HCT116 (cell line): Measurements from ENCODE around the gene TBC1D21. TPM values are rescaled to one million over a fixed set of nuclear protein-coding genes. Genes with fewer than 3 reads are reported as not detected.

Source experiments
- ATAC-seq: fragments of 200-7000 bp; cut with Tn5 transposase; 2 replicates; pipeline ENCODE4 v1.9.1; 2020; ENCODE audit warnings: mild to moderate bottlenecking, moderate library complexity
- BruUV-seq: library from RNA; stranded (reverse); fragments of 400-500 nt; replicated peaks from 2 replicates; lab custom pipeline; 2021; lab: Mats Ljungman, UMichigan
- CTCF ChIA-PET: fragments of 300-600 bp; sonication (Branson Sonifier 250); formaldehyde crosslinking; loops from one replicate; lab custom pipeline; 2021; ENCODE audit warnings: antibody characterized with exemption; lab: Charles Lee
- POLR2A ChIA-PET: fragments of 300-600, 350-600 bp; sonication (Branson Sonifier 250); formaldehyde crosslinking; loops from one replicate; lab custom pipeline; 2021; ENCODE audit warnings: antibody characterized with exemption; lab: Charles Lee
- RAD21 ChIA-PET, 2 experiments: fragments of 300-600 bp; sonication (Branson Sonifier 250); formaldehyde crosslinking; loops; one replicate each; lab custom pipeline; 2023; ENCODE audit warnings: low total read pairs in 2 of 2; ENCODE audit not compliant: uncharacterized antibody in 2 of 2, unreplicated experiment in 2 of 2, low non-redundant PET in 1 of 2; lab: Charles Lee
- DNase-seq: peaks from one replicate; pipeline ENCODE4 v3.0.0-alpha.2; 2010; ENCODE audit warnings: low read depth, low spot score
- H2AFZ ChIP-seq: fragments of 200-600 bp; shearing (Covaris generic), sonication (generic); 2 replicates; pipeline ENCODE4 v1.6.1; 2017; ENCODE audit warnings: low read depth, mixed run types, mixed read lengths, antibody characterized with exemption, low read length; ENCODE audit not compliant: poor library complexity, severe bottlenecking
- H3K27ac ChIP-seq: 2 replicates; pipeline ENCODE4 v1.5.1; 2012; ENCODE audit warnings: low read depth, low read length
- H3K27me3 ChIP-seq: fragments of 200-600 bp; sonication (generic); 2 replicates; pipeline ENCODE4 v1.6.1; 2016; ENCODE audit warnings: mixed run types, low read length, mixed read lengths; ENCODE audit not compliant: insufficient read depth
- H3K36me3 ChIP-seq, 2 experiments: fragments of 200-500 bp in 1 of 2; fragments of 200-600 bp in 1 of 2; sonication (Bioruptor generic) in 1 of 2; sonication (generic) in 1 of 2; 2 replicates each; pipeline versions ENCODE4 v1.5.1 to v1.6.1; 2014 to 2016; ENCODE audit warnings: low read length in 2 of 2, inconsistent platforms in 1 of 2, mixed read lengths in 1 of 2, mixed run types in 1 of 2; ENCODE audit not compliant: insufficient read depth in 2 of 2, control insufficient read depth in 1 of 2
- H3K4me1 ChIP-seq, 2 experiments: fragments of 200-600 bp in 1 of 2; sonication (generic) in 1 of 2; 2 replicates each; pipeline versions ENCODE4 v1.5.1 to v1.6.1; 2012 to 2017; ENCODE audit warnings: low read length in 2 of 2, inconsistent platforms in 1 of 2, mild to moderate bottlenecking in 1 of 2, mixed read lengths in 1 of 2, mixed run types in 1 of 2, moderate library complexity in 1 of 2; ENCODE audit not compliant: insufficient read depth in 2 of 2, control insufficient read depth in 1 of 2
- H3K4me2 ChIP-seq: fragments of 200-600 bp; sonication (generic); 2 replicates; pipeline ENCODE4 v1.6.1; 2017; ENCODE audit warnings: mixed run types, low read length, mixed read lengths
- H3K4me3 ChIP-seq, 2 experiments: fragments of 200-600 bp in 1 of 2; sonication (generic) in 1 of 2; replicated peaks in 1 of 2; 2 replicates each; pipeline ENCODE4 v1.5.1; 2011 to 2016; ENCODE audit warnings: low read length in 2 of 2, control low read depth in 1 of 2, low read depth in 1 of 2, mild to moderate bottlenecking in 1 of 2, mixed read lengths in 1 of 2, mixed run types in 1 of 2
- H3K79me2 ChIP-seq: fragments of 200-600 bp; sonication (generic); 2 replicates; pipeline ENCODE4 v1.6.1; 2017; ENCODE audit warnings: mild to moderate bottlenecking, mixed run types, low read length, moderate library complexity, mixed read lengths; ENCODE audit not compliant: insufficient read depth
- H3K9ac ChIP-seq: fragments of 200-600 bp; sonication (generic); 2 replicates; pipeline ENCODE4 v1.6.1; 2016; ENCODE audit warnings: low read length, mixed read lengths
- H3K9me2 ChIP-seq: fragments of 200-600 bp; sonication (generic), shearing (Covaris generic); 2 replicates; pipeline ENCODE4 v1.6.1; 2017; ENCODE audit warnings: mixed run types, mild to moderate bottlenecking, moderate library complexity; ENCODE audit not compliant: insufficient read depth
- H3K9me3 ChIP-seq, 2 experiments: fragments of 200-500 bp in 1 of 2; fragments of 200-600 bp in 1 of 2; sonication (Bioruptor generic) in 1 of 2; sonication (generic) in 1 of 2; 2 replicates each; pipeline ENCODE4 v1.6.1; 2014 to 2017; ENCODE audit warnings: low read length in 2 of 2, mixed read lengths in 2 of 2, inconsistent platforms in 1 of 2, low read depth in 1 of 2, mild to moderate bottlenecking in 1 of 2, mixed run types in 1 of 2, moderate library complexity in 1 of 2; ENCODE audit not compliant: control insufficient read depth in 1 of 2, insufficient read depth in 1 of 2
- H4K20me1 ChIP-seq: fragments of 200-600 bp; sonication (generic), shearing (Covaris generic); 2 replicates; pipeline ENCODE4 v1.6.1; 2017; ENCODE audit warnings: mixed run types, mild to moderate bottlenecking, moderate library complexity; ENCODE audit not compliant: insufficient read depth
- ATF3 ChIP-seq: IDR thresholded peaks from 2 replicates; pipeline ENCODE4 v1.6.1; 2012
- CBX3 ChIP-seq: IDR thresholded peaks from 2 replicates; pipeline ENCODE4 v1.6.1; 2012; ENCODE audit warnings: low read depth
- CTCF ChIP-seq, 3 experiments: fragments of 200-600 bp in 1 of 3; sonication (generic) in 1 of 3; IDR thresholded peaks in 2 of 3; conservative IDR thresholded peaks in 1 of 3; 2 replicates each; pipeline ENCODE4 v1.5.1; 2012 to 2017; ENCODE audit warnings: low read depth in 2 of 3, low read length in 2 of 3, antibody characterized with exemption in 1 of 3, borderline replicate concordance in 1 of 3, control low read depth in 1 of 3, mild to moderate bottlenecking in 1 of 3, mixed read lengths in 1 of 3, mixed run types in 1 of 3, moderate library complexity in 1 of 3; ENCODE audit not compliant: insufficient read depth in 1 of 3
- EGR1 ChIP-seq: IDR thresholded peaks from 2 replicates; pipeline ENCODE4 v1.6.1; 2012; ENCODE audit warnings: low read depth
- ELF1 ChIP-seq: IDR thresholded peaks from 2 replicates; pipeline ENCODE4 v1.6.1; 2012; ENCODE audit warnings: low read depth, borderline replicate concordance
- EZH2 ChIP-seq: fragments of 200-600 bp; sonication (generic); IDR thresholded peaks from 2 replicates; pipeline ENCODE4 v1.6.1; 2017; ENCODE audit warnings: antibody characterized with exemption, mixed run types
- EZH2phosphoT487 ChIP-seq: fragments of 200-600 bp; IDR thresholded peaks from 2 replicates; pipeline ENCODE4 v1.6.1; 2018; ENCODE audit warnings: antibody characterized with exemption, borderline replicate concordance
- FOSL1 ChIP-seq: IDR thresholded peaks from 2 replicates; pipeline ENCODE4 v1.6.1; 2012; ENCODE audit warnings: low read depth
- MAX ChIP-seq: IDR thresholded peaks from 2 replicates; pipeline ENCODE4 v1.6.1; 2012
- POLR2A ChIP-seq: IDR thresholded peaks from 2 replicates; pipeline ENCODE4 v1.7.0; 2011; ENCODE audit warnings: borderline replicate concordance; ENCODE audit not compliant: insufficient read depth, insufficient read length; ENCODE audit errors: extremely low read depth
- POLR2AphosphoS5 ChIP-seq: IDR thresholded peaks from 2 replicates; pipeline ENCODE4 v1.6.1; 2011; ENCODE audit warnings: mild to moderate bottlenecking, low read depth, low read length, moderate library complexity
- REST ChIP-seq: IDR thresholded peaks from 2 replicates; pipeline ENCODE4 v1.6.1; 2012; ENCODE audit warnings: low read depth
- SP1 ChIP-seq: IDR thresholded peaks from 2 replicates; pipeline ENCODE4 v1.6.1; 2012; ENCODE audit warnings: low read depth
- SRF ChIP-seq: IDR thresholded peaks from 2 replicates; pipeline ENCODE4 v1.6.1; 2012; ENCODE audit warnings: low read depth
- YY1 ChIP-seq: IDR thresholded peaks from 2 replicates; pipeline ENCODE4 v1.6.1; 2011; ENCODE audit warnings: low read length, low read depth, moderate library complexity, mild to moderate bottlenecking; ENCODE audit not compliant: insufficient replicate concordance; ENCODE audit errors: extremely low read depth
- ZBTB33 ChIP-seq: IDR thresholded peaks from 2 replicates; pipeline ENCODE4 v1.6.1; 2011; ENCODE audit warnings: mild to moderate bottlenecking, low read length, moderate library complexity; ENCODE audit not compliant: insufficient replicate concordance; ENCODE audit errors: extremely low read depth
- ZFX ChIP-seq: fragments of 450-650 bp; IDR thresholded peaks from 2 replicates; pipeline ENCODE4 v1.6.1; 2017
- ZNF274 ChIP-seq: fragments of 200-500 bp; sonication (Bioruptor generic); IDR thresholded peaks from 2 replicates; pipeline ENCODE4 v1.6.1; 2014; ENCODE audit warnings: mild to moderate bottlenecking, low read depth, low read length, inconsistent platforms
- intact Hi-C: fragments of 100-400 bp; cut with micrococcal nuclease; formaldehyde crosslinking; loops from 2 replicates; pipeline ENCODE4 v1.10.0; 2022
- total RNA-seq: library from RNA; stranded (reverse); gene quantifications from one replicate; pipeline ENCODE4 v1.2.1, GENCODE V29; 2021; ENCODE audit not compliant: unreplicated experiment

Gene TBC1D21
- total RNA-seq, 1 experiment from 2014 or later, result not detected

- Histone ChIP-seq H3K4me3 (peak overlapping the region; percentile 57 to 77), H3K9me3 (no peaks in the 10 kb centered on the region), H3K36me3 (no peaks in the 10 kb centered on the region), H4K20me1 (no peaks in the 10 kb centered on the region), H3K9ac (peak overlapping the region; percentile 79), H3K27me3 (no peaks in the 10 kb centered on the region), H3K4me2 (peak overlapping the region; percentile 91), H3K9me2 (no peaks in the 10 kb centered on the region), H3K4me1 (peaks cover 27 to 46% of the 10 kb centered on the region in 2 experiments), H2AFZ (no peak overlapping the region), H3K79me2 (no peaks in the 10 kb centered on the region), H3K27ac (peak overlapping the region; percentile 94)
- ChIA-PET CTCF (interaction anchor here (0.6 to 2.7 kb wide), 16 partner anchors 9 to 622 kb away, joined by 3 to 13 read pairs (median 5); partner anchors contain the start of gene TBC1D21), RAD21 (interaction anchor here in 1 of 2 experiments (0.6 kb wide), 1 partner anchor 920 kb away, joined by 3 read pairs; no protein-coding TSS in a partner anchor), POLR2A (interaction anchor here (0.6 to 0.8 kb wide), 2 partner anchors 30 to 40 kb away, joined by 3 read pairs; no protein-coding TSS in a partner anchor)
- peak; percentile 15 for DNase-seq
- peak; percentile 83 for ATAC-seq
- intact Hi-C loops, result no loop called here
- no TSS peak for BruUV-seq
- no peak for TF ChIP-seq SP1
- no peak for TF ChIP-seq YY1
- TF ChIP-seq POLR2A, result peak; percentile 49
- no peak for TF ChIP-seq REST
- peak; percentile 25 for TF ChIP-seq MAX
- no peak for TF ChIP-seq ZNF274
- no peak for TF ChIP-seq FOSL1
- peak; percentile 61 to 76 (median 74) for TF ChIP-seq CTCF (IDR thresholded peaks at IDR 0.05 in 2 of 3, conservative IDR thresholded peaks at IDR 0.05 in 1 of 3; ENCODE audit: borderline replicate concordance in 1 of 3, insufficient read depth in 1 of 3, low read depth in 2 of 3, low read length in 2 of 3)
- peak; percentile 97; the same call in 1 of the 2 replicates for TF ChIP-seq ZFX
- TF ChIP-seq ELF1, result no peak
- no peak for TF ChIP-seq EZH2
- no peak for TF ChIP-seq CBX3
- TF ChIP-seq ATF3, result no peak
- TF ChIP-seq POLR2AphosphoS5, result peak; percentile 65; the same call in 1 of the 2 replicates
- TF ChIP-seq SRF, result no peak; the same call in 1 of the 2 replicates
- no peak for TF ChIP-seq EZH2phosphoT487
- no peak for TF ChIP-seq ZBTB33
- no peak; the same call in 1 of the 2 replicates for TF ChIP-seq EGR1
Observed at GRCh38 chr15:73927476-73928240, 54.3 kb downstream of the TBC1D21 start.
